OCI-LY1 (cell line): ENCODE results near the gene OPN4.

Experiments used
- H2AFZ ChIP-seq: fragments of 200-600 bp; sonication (generic), shearing (Covaris generic); 2 replicates; pipeline ENCODE4 v1.6.0; 2014; ENCODE audit warnings: antibody characterized with exemption, mild to moderate bottlenecking, low read length
- H3F3A ChIP-seq: fragments of 200-600 bp; sonication (generic), shearing (Covaris generic); 2 replicates; pipeline ENCODE4 v1.6.0; 2014; ENCODE audit warnings: mild to moderate bottlenecking, antibody characterized with exemption, low read length, moderate library complexity; ENCODE audit not compliant: insufficient read depth
- H3K27ac ChIP-seq: fragments of 200-600 bp; sonication (generic); 2 replicates; pipeline ENCODE4 v1.5.1; 2014; ENCODE audit warnings: low read length, mixed run types, mild to moderate bottlenecking, low read depth; ENCODE audit not compliant: poor library complexity, severe bottlenecking
- H3K27me3 ChIP-seq: fragments of 200-600 bp; sonication (generic); 2 replicates; pipeline ENCODE4 v1.6.0; 2014; ENCODE audit warnings: antibody characterized with exemption, mild to moderate bottlenecking, low read length, moderate library complexity; ENCODE audit not compliant: insufficient read depth
- H3K36me3 ChIP-seq: fragments of 200-600 bp; sonication (generic); 2 replicates; pipeline ENCODE4 v1.6.1; 2014; ENCODE audit warnings: mild to moderate bottlenecking, antibody characterized with exemption, low read length, moderate library complexity, mixed read lengths; ENCODE audit not compliant: insufficient read depth
- H3K4me1 ChIP-seq: fragments of 200-600 bp; sonication (generic); 2 replicates; pipeline ENCODE4 v1.5.1; 2014; ENCODE audit warnings: mild to moderate bottlenecking, low read length, moderate library complexity; ENCODE audit not compliant: insufficient read depth, severe bottlenecking
- H3K4me2 ChIP-seq: fragments of 200-600 bp; sonication (generic), shearing (Covaris generic); 2 replicates; pipeline ENCODE4 v1.6.1; 2014; ENCODE audit warnings: low read length
- H3K4me3 ChIP-seq: fragments of 200-600 bp; sonication (generic); 2 replicates; pipeline ENCODE4 v1.5.1; 2014; ENCODE audit warnings: low read length, low read depth, mild to moderate bottlenecking, mixed read lengths; ENCODE audit not compliant: poor library complexity, severe bottlenecking
- H3K79me2 ChIP-seq: fragments of 200-600 bp; shearing (Covaris generic); 2 replicates; pipeline ENCODE4 v1.6.1; 2016; ENCODE audit warnings: mixed run types, low read length, mixed read lengths; ENCODE audit not compliant: insufficient read depth
- H3K9ac ChIP-seq: fragments of 200-600 bp; sonication (generic), shearing (Covaris generic); 2 replicates; pipeline ENCODE4 v1.6.1; 2014; ENCODE audit warnings: mild to moderate bottlenecking, low read length, mixed read lengths
- H3K9me2 ChIP-seq: fragments of 200-600 bp; sonication (generic), shearing (Covaris generic); 2 replicates; pipeline ENCODE4 v1.6.1; 2014; ENCODE audit warnings: low read depth, mild to moderate bottlenecking, low read length, mixed read lengths
- H3K9me3 ChIP-seq: fragments of 200-600 bp; shearing (Covaris generic); 2 replicates; pipeline ENCODE4 v1.6.1; 2014; ENCODE audit warnings: low read length, mixed read lengths
- H4K20me1 ChIP-seq: fragments of 200-600 bp; sonication (generic), shearing (Covaris generic); 2 replicates; pipeline ENCODE4 v1.6.0; 2016; ENCODE audit warnings: mild to moderate bottlenecking, low read length; ENCODE audit not compliant: insufficient read depth
- CTCF ChIP-seq: fragments of 200-600 bp; sonication (generic), shearing (Covaris generic); IDR thresholded peaks from 2 replicates; pipeline ENCODE4 v1.5.1; 2017; ENCODE audit warnings: mild to moderate bottlenecking, antibody characterized with exemption, low read length, moderate library complexity, mixed read lengths
- EZH2 ChIP-seq: fragments of 200-600 bp; sonication (generic), shearing (Covaris generic); IDR thresholded peaks from 2 replicates; pipeline ENCODE4 v1.8.0; 2017; ENCODE audit warnings: borderline replicate concordance, mixed run types, mild to moderate bottlenecking, antibody characterized with exemption, low read length, moderate library complexity, mixed read lengths

The OPN4 gene

GRCh38 chr10:86636311-86636710, 18.0 kb upstream of the OPN4 start:
- Histone ChIP-seq H3K4me2 (no peak overlapping the region), H3K9me2 (no peaks in the 10 kb centered on the region), H4K20me1 (no peaks in the 10 kb centered on the region), H3K9me3 (peaks cover 2% of the 10 kb centered on the region; the same call in 1 of the 2 replicates), H3K4me1 (no peaks in the 10 kb centered on the region), H3K36me3 (no peaks in the 10 kb centered on the region; the same call in 1 of the 2 replicates), H3K27ac (no peak overlapping the region), H3F3A (no peaks in the 10 kb centered on the region), H3K79me2 (no peaks in the 10 kb centered on the region), H2AFZ (no peak overlapping the region), H3K27me3 (0 out of 2 replicates have a peak, but pooled peaks cover 6% of the 10 kb centered on the region), H3K9ac (no peak overlapping the region), H3K4me3 (no peak overlapping the region)
- no peak for TF ChIP-seq CTCF
- TF ChIP-seq EZH2: no peak

GRCh38 chr10:86642021-86642420, 12.3 kb upstream of the OPN4 start:
- 0 out of 2 replicates have a peak, but pooled peaks cover 6% of the 10 kb centered on the region for H3K27me3 ChIP-seq
- no peak overlapping the region for H3K4me3 ChIP-seq
- H3K79me2 ChIP-seq: no peaks in the 10 kb centered on the region
- H3F3A ChIP-seq: no peaks in the 10 kb centered on the region
- no peak overlapping the region for H2AFZ ChIP-seq
- TF ChIP-seq EZH2: no peak
- TF ChIP-seq CTCF: no peak
- H3K36me3 ChIP-seq: no peaks in the 10 kb centered on the region; the same call in 1 of the 2 replicates
- H4K20me1 ChIP-seq: no peaks in the 10 kb centered on the region
- no peaks in the 10 kb centered on the region for H3K9me2 ChIP-seq
- H3K9ac ChIP-seq: no peak overlapping the region
- H3K4me2 ChIP-seq: no peak overlapping the region
- no peak overlapping the region for H3K27ac ChIP-seq
- peaks cover 8% of the 10 kb centered on the region for H3K9me3 ChIP-seq
- H3K4me1 ChIP-seq: no peaks in the 10 kb centered on the region

GRCh38 chr10:86642499-86642898, 11.8 kb upstream of the OPN4 start:
- no peak overlapping the region for H3K27ac ChIP-seq
- no peaks in the 10 kb centered on the region for H4K20me1 ChIP-seq
- no peak overlapping the region for H2AFZ ChIP-seq
- no peaks in the 10 kb centered on the region for H3K79me2 ChIP-seq
- H3K4me3 ChIP-seq: no peak overlapping the region
- no peaks in the 10 kb centered on the region for H3F3A ChIP-seq
- no peak overlapping the region for H3K9ac ChIP-seq
- 0 out of 2 replicates have a peak, but pooled peaks cover 6% of the 10 kb centered on the region for H3K27me3 ChIP-seq
- no peaks in the 10 kb centered on the region; the same call in 1 of the 2 replicates for H3K36me3 ChIP-seq
- H3K9me2 ChIP-seq: no peaks in the 10 kb centered on the region
- no peak overlapping the region for H3K4me2 ChIP-seq
- peaks cover 8% of the 10 kb centered on the region for H3K9me3 ChIP-seq
- no peaks in the 10 kb centered on the region for H3K4me1 ChIP-seq
- TF ChIP-seq CTCF (no peak), EZH2 (no peak)
